Parathyroid adenoma (tissue), 2 donors: ENCODE measurements around the gene GPC6.

ENCODE experiments used
- H2AFZ ChIP-seq: fragments of 300-600 bp; sonication (generic); one replicate; pipeline ENCODE4 v1.7.0; 2017; ENCODE audit warnings: antibody characterized with exemption, mild to moderate bottlenecking
- H3K27ac ChIP-seq: fragments of 300-600 bp; sonication (generic); one replicate; pipeline ENCODE4 v1.7.0; 2017
- H3K27me3 ChIP-seq: fragments of 300-600 bp; sonication (generic); one replicate; pipeline ENCODE4 v1.7.0; 2017; ENCODE audit warnings: low read length; ENCODE audit not compliant: control insufficient read depth, insufficient read depth
- H3K36me3 ChIP-seq: fragments of 300-600 bp; sonication (generic); one replicate; pipeline ENCODE4 v1.7.0; 2017; ENCODE audit warnings: low read length; ENCODE audit not compliant: control insufficient read depth, insufficient read depth
- H3K4me1 ChIP-seq: fragments of 300-600 bp; sonication (generic); one replicate; pipeline ENCODE4 v1.7.0; 2017; ENCODE audit warnings: control low read depth
- H3K4me2 ChIP-seq: fragments of 300-600 bp; sonication (generic); one replicate; pipeline ENCODE4 v1.7.0; 2017; ENCODE audit warnings: low read length
- H3K4me3 ChIP-seq: fragments of 300-600 bp; sonication (generic); one replicate; pipeline ENCODE4 v1.7.0; 2017; ENCODE audit warnings: low read depth, low read length
- H3K79me2 ChIP-seq: fragments of 300-600 bp; sonication (generic); one replicate; pipeline ENCODE4 v1.7.0; 2017; ENCODE audit warnings: control low read depth
- H3K9ac ChIP-seq: fragments of 300-600 bp; sonication (generic); one replicate; pipeline ENCODE4 v1.7.0; 2017; ENCODE audit warnings: mild to moderate bottlenecking
- H3K9me3 ChIP-seq: fragments of 300-600 bp; sonication (generic); one replicate; pipeline ENCODE4 v1.7.0; 2017; ENCODE audit warnings: low read length; ENCODE audit not compliant: control insufficient read depth
- CTCF ChIP-seq: fragments of 300-600 bp; sonication (generic); IDR thresholded peaks from one replicate; pipeline ENCODE4 v1.7.0; 2017; ENCODE audit warnings: antibody characterized with exemption, mild to moderate bottlenecking
- donor health status: primary hyperparathyroidism.

Gene GPC6

GRCh38 chr13:94053986-94054593, 827.5 kb downstream of the GPC6 start:
- H3K4me3 ChIP-seq, result no peak overlapping the region
- TF ChIP-seq CTCF, result no peak
- no peak overlapping the region for H3K9ac ChIP-seq
- no peaks in the 10 kb centered on the region for H3K9me3 ChIP-seq
- no peak overlapping the region for H2AFZ ChIP-seq
- no peaks in the 10 kb centered on the region for H3K79me2 ChIP-seq
- H3K4me1 ChIP-seq, result no peaks in the 10 kb centered on the region
- no peak overlapping the region for H3K27ac ChIP-seq
- H3K4me2 ChIP-seq, result no peak overlapping the region
- no peaks in the 10 kb centered on the region for H3K36me3 ChIP-seq
- no peaks in the 10 kb centered on the region for H3K27me3 ChIP-seq

GRCh38 chr13:94056362-94056990, 829.9 kb downstream of the GPC6 start:
- Histone ChIP-seq H3K4me3 (no peak overlapping the region), H3K9ac (no peak overlapping the region), H3K27me3 (no peaks in the 10 kb centered on the region), H3K36me3 (no peaks in the 10 kb centered on the region), H2AFZ (no peak overlapping the region), H3K9me3 (no peaks in the 10 kb centered on the region), H3K79me2 (no peaks in the 10 kb centered on the region), H3K27ac (no peak overlapping the region), H3K4me2 (no peak overlapping the region), H3K4me1 (no peaks in the 10 kb centered on the region)
- TF ChIP-seq CTCF, result no peak

- Histone ChIP-seq H3K79me2 (no peaks in the 10 kb centered on the region), H3K4me1 (no peaks in the 10 kb centered on the region), H3K27me3 (no peaks in the 10 kb centered on the region), H3K27ac (no peak overlapping the region), H3K4me3 (no peak overlapping the region), H3K36me3 (no peaks in the 10 kb centered on the region), H3K9ac (no peak overlapping the region), H2AFZ (no peak overlapping the region), H3K4me2 (no peak overlapping the region), H3K9me3 (no peaks in the 10 kb centered on the region)
- no peak for TF ChIP-seq CTCF
These were observed 831.1 kb downstream of the GPC6 start for GRCh38 chr13:94057618-94058186.

GRCh38 chr13:94058821-94059360, 832.3 kb downstream of the GPC6 start:
- H3K4me2 ChIP-seq, result no peak overlapping the region

More at GRCh38 chr13:94058821-94059360, 832.3 kb downstream of the GPC6 start:
- H3K9ac ChIP-seq, result no peak overlapping the region
- no peaks in the 10 kb centered on the region for H3K4me1 ChIP-seq
- H2AFZ ChIP-seq, result no peak overlapping the region
- no peaks in the 10 kb centered on the region for H3K27me3 ChIP-seq
- H3K9me3 ChIP-seq, result no peaks in the 10 kb centered on the region
- no peaks in the 10 kb centered on the region for H3K36me3 ChIP-seq
- H3K27ac ChIP-seq, result no peak overlapping the region
- no peaks in the 10 kb centered on the region for H3K79me2 ChIP-seq
- H3K4me3 ChIP-seq, result no peak overlapping the region
- TF ChIP-seq CTCF, result no peak
